Loucy (cell line): Measurements from ENCODE around the gene GRID2.
"Not testable (repeated sequence)": the region's sequence is repeated elsewhere in the genome, so short reads cannot be mapped to it uniquely, and the experiment has no call there.

ENCODE experiments used
- H2AFZ ChIP-seq: fragments of 200-600 bp; sonication (generic); 2 replicates; pipeline ENCODE4 v1.6.0; 2016; ENCODE audit warnings: antibody characterized with exemption, mild to moderate bottlenecking, low read length, moderate library complexity
- H3F3A ChIP-seq: fragments of 200-600 bp; 2 replicates; pipeline ENCODE4 v1.6.0; 2016; ENCODE audit warnings: antibody characterized with exemption, low read depth, mild to moderate bottlenecking
- H3K27me3 ChIP-seq: fragments of 200-600 bp; sonication (generic); 2 replicates; pipeline ENCODE4 v1.6.1; 2014; ENCODE audit warnings: low read length, mild to moderate bottlenecking; ENCODE audit not compliant: insufficient read depth, poor library complexity, severe bottlenecking
- H3K36me3 ChIP-seq: fragments of 200-600 bp; sonication (generic); 2 replicates; pipeline ENCODE4 v1.6.1; 2016; ENCODE audit warnings: low read length; ENCODE audit not compliant: insufficient read depth
- H3K4me1 ChIP-seq: fragments of 200-600 bp; sonication (generic); 2 replicates; pipeline ENCODE4 v1.5.1; 2014; ENCODE audit warnings: low read length, mild to moderate bottlenecking; ENCODE audit not compliant: insufficient read depth, poor library complexity, severe bottlenecking
- H3K4me2 ChIP-seq: fragments of 200-600 bp; sonication (generic); 2 replicates; pipeline ENCODE4 v1.6.0; 2014; ENCODE audit warnings: antibody characterized with exemption, low read length, low read depth, mild to moderate bottlenecking; ENCODE audit not compliant: poor library complexity, severe bottlenecking
- H3K4me3 ChIP-seq: fragments of 200-600 bp; sonication (generic); 2 replicates; pipeline ENCODE4 v1.5.1; 2014; ENCODE audit warnings: low read length, mild to moderate bottlenecking, mixed read lengths; ENCODE audit not compliant: poor library complexity, severe bottlenecking
- H3K79me2 ChIP-seq: fragments of 200-600 bp; sonication (generic); 2 replicates; pipeline ENCODE4 v1.6.1; 2014; ENCODE audit warnings: low read length; ENCODE audit not compliant: insufficient read depth
- H3K9ac ChIP-seq: fragments of 200-600 bp; sonication (generic); 2 replicates; pipeline ENCODE4 v1.6.0; 2014; ENCODE audit warnings: mild to moderate bottlenecking, low read depth, low read length, moderate library complexity; ENCODE audit not compliant: poor library complexity, severe bottlenecking
- H3K9me2 ChIP-seq: fragments of 200-600 bp; sonication (generic); replicated peaks from 2 replicates; pipeline ENCODE4 v1.6.1; 2016; ENCODE audit warnings: low read depth, low read length, mixed read lengths
- H3K9me3 ChIP-seq: fragments of 200-600 bp; sonication (generic); 2 replicates; pipeline ENCODE4 v1.6.1; 2014; ENCODE audit warnings: mild to moderate bottlenecking, antibody characterized with exemption, low read length, low read depth; ENCODE audit not compliant: insufficient read depth
- H4K20me1 ChIP-seq: fragments of 200-600 bp; sonication (generic); 2 replicates; pipeline ENCODE4 v1.6.0; 2014; ENCODE audit warnings: antibody characterized with exemption, low read length, mild to moderate bottlenecking; ENCODE audit not compliant: insufficient read depth, poor library complexity, severe bottlenecking
- CTCF ChIP-seq: fragments of 200-600 bp; sonication (generic); conservative IDR thresholded peaks from 2 replicates; pipeline ENCODE4 v1.5.1; 2014; ENCODE audit warnings: mild to moderate bottlenecking, antibody characterized with exemption, low read length
- EZH2phosphoT487 ChIP-seq: fragments of 200-600 bp; IDR thresholded peaks from 2 replicates; pipeline ENCODE4 v1.6.1; 2018; ENCODE audit warnings: antibody characterized with exemption, mild to moderate bottlenecking, moderate library complexity, borderline replicate concordance

GRID2 gene

GRCh38 chr4:93299118-93299517 is 995.4 kb downstream of the GRID2 start:
- H3K9ac ChIP-seq = peak overlapping the region; percentile 33
- H3F3A ChIP-seq = no peaks in the 10 kb centered on the region
- H4K20me1 ChIP-seq = no peaks in the 10 kb centered on the region
- H2AFZ ChIP-seq = peak overlapping the region; percentile 80
- peak overlapping the region; percentile 6 for H3K4me3 ChIP-seq
- H3K9me2 ChIP-seq = no peaks in the 10 kb centered on the region
- TF ChIP-seq CTCF (no peak), EZH2phosphoT487 (no peak)
- no peaks in the 10 kb centered on the region for H3K27me3 ChIP-seq
- peak overlapping the region; percentile 46 for H3K4me2 ChIP-seq
- H3K36me3 ChIP-seq = no peaks in the 10 kb centered on the region
- no peaks in the 10 kb centered on the region for H3K9me3 ChIP-seq
- no peaks in the 10 kb centered on the region for H3K79me2 ChIP-seq
- peaks cover 11% of the 10 kb centered on the region for H3K4me1 ChIP-seq

- H3K9ac ChIP-seq, H2AFZ ChIP-seq, H3K4me2 ChIP-seq, H3K36me3 ChIP-seq, H3K9me3 ChIP-seq, H4K20me1 ChIP-seq, H3K79me2 ChIP-seq, H3F3A ChIP-seq, H3K4me3 ChIP-seq, H3K9me2 ChIP-seq, H3K27me3 ChIP-seq: not testable (repeated sequence)
- peaks cover 11% of the 10 kb centered on the region for H3K4me1 ChIP-seq
Observed at GRCh38 chr4:93300780-93301555, 997.2 kb downstream of the GRID2 start.

GRCh38 chr4:93302310-93302709 is 998.5 kb downstream of the GRID2 start:
- H3K9me3 ChIP-seq = no peaks in the 10 kb centered on the region
- H3K36me3 ChIP-seq = no peaks in the 10 kb centered on the region
- H3K27me3 ChIP-seq = no peaks in the 10 kb centered on the region
- H3K4me2 ChIP-seq = no peak overlapping the region
- no peaks in the 10 kb centered on the region for H3K9me2 ChIP-seq
- H3F3A ChIP-seq = no peaks in the 10 kb centered on the region
- TF ChIP-seq EZH2phosphoT487 (no peak), CTCF (no peak)
- H3K9ac ChIP-seq = no peak overlapping the region
- no peak overlapping the region for H3K4me3 ChIP-seq
- H3K4me1 ChIP-seq = peaks cover 11% of the 10 kb centered on the region
- H3K79me2 ChIP-seq = no peaks in the 10 kb centered on the region
- no peaks in the 10 kb centered on the region for H4K20me1 ChIP-seq
- H2AFZ ChIP-seq = no peak overlapping the region

- H3K9ac ChIP-seq = no peak overlapping the region
Observed at GRCh38 chr4:93303440-93303839, 999.7 kb downstream of the GRID2 start.

More at GRCh38 chr4:93303440-93303839, 999.7 kb downstream of the GRID2 start:
- Histone ChIP-seq H2AFZ (no peak overlapping the region), H3K4me1 (peaks cover 11% of the 10 kb centered on the region), H4K20me1 (no peaks in the 10 kb centered on the region), H3K79me2 (no peaks in the 10 kb centered on the region), H3K4me2 (no peak overlapping the region), H3K4me3 (no peak overlapping the region), H3K9me2 (no peaks in the 10 kb centered on the region), H3K36me3 (no peaks in the 10 kb centered on the region), H3F3A (no peaks in the 10 kb centered on the region), H3K27me3 (no peaks in the 10 kb centered on the region), H3K9me3 (no peaks in the 10 kb centered on the region)
- no peak for TF ChIP-seq EZH2phosphoT487
- TF ChIP-seq CTCF = no peak
